ENCODE data around the gene PRR35.

PRR35 gene

DNA sequence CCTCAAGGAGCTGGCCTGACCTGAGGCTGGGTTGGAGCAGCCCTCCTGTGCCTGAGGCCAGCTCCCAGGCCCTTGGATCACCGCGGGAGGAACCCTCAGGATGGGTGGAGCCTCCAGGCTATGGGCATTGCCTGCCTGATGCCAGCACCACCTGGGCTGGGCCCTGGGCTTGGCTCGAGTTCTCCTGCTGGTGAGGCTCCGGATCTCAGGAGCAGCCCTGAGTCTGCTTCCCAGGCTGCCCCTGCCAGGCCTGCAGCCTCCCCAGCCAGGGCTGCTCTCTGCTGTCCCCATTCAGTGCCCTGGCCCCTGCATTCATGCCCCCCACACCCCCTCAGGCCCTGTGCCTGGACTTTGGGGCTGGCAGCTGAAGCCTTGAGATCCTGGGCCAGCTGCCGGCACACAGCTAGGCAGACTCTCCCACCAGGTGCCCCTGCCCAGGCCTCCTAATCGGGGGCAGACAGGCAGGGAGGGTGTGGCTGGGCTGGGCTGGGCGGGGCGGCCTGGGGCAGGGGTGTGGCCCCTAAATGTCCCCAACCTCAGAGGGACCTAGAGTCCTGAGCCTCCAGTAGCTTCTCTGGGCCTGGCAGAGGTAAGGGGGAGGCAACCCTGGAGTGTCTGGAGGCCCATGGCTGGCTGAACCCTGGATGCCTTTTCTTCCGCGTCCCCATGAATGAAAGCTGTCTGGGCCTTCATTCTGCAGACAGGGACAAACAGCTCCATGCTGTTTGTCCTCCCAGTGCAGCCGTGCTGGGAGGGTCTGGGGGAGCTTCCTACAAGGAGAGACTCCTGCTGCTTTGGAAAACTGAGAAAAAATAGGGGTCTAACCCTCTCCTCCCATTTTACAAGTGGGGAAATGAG, 8.4 kb downstream of the PRR35 start:
- peak overlapping the region; percentile 89 for H3K27ac ChIP-seq
- no peak for DNase-seq

DNA sequence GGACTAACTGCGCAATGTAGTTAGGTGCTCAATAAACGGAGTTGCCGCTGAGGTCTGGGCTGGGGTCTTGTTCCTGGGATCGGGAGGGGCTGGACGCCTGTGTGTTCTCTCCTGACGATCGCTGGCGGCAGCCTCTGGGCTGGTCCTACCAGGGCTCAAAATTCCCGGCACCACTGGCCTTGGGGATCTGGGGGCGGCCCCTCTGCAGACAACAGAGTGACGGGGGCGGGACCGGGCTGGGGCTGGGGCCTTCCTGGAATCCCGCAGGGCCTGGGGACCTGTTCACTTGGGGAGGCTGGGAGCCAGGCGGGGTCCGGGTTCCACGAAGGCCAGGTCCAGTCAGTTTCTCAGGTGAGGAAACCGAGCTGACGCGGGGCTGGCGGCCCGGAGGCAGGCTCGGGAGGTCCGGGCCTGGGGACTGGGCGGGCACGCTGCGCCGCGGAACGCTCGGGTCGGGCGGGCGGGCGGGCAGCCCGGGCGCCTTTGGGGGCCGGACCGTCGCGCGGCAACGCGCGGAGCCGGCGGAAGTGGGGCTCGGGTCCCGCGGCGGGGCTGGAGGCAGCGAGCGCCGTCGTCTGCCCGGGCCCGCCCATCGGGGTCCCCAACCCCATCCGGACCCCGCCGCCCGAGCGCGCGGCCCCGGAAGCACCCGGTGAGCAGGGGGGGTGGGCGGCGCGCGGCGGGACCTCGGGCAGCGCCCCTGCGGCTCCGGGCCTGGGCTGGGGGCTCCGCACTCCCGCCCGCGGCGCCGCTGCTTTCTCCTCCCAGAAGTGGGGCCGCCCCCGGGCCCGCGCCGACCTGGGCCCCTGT, 9.5 kb downstream of the PRR35 start, which contains the start of gene PIGQ:
Gene PIGQ, plus strand, starts transcription at position 524 of the 810 bp plus-strand sequence. CDS start 4,107 bp downstream, outside the sequence.
- peak; percentile 79 for DNase-seq
- Histone ChIP-seq H3K27ac (peak within 1 kb of the TSS; percentile 89), H3K9me3 (ENCODE audit: severe bottlenecking) (no peaks in the 10 kb centered on the region), H3K36me3 (peaks cover 15% of the 10 kb centered on the region), H3K27me3 (ENCODE audit: insufficient read depth, low read depth, severe bottlenecking) (no peaks in the 10 kb centered on the region), H3K4me3 (ENCODE audit: low read depth, low read length) (peak within 1 kb of the TSS; percentile 80)
- TF ChIP-seq, protein P1, sequence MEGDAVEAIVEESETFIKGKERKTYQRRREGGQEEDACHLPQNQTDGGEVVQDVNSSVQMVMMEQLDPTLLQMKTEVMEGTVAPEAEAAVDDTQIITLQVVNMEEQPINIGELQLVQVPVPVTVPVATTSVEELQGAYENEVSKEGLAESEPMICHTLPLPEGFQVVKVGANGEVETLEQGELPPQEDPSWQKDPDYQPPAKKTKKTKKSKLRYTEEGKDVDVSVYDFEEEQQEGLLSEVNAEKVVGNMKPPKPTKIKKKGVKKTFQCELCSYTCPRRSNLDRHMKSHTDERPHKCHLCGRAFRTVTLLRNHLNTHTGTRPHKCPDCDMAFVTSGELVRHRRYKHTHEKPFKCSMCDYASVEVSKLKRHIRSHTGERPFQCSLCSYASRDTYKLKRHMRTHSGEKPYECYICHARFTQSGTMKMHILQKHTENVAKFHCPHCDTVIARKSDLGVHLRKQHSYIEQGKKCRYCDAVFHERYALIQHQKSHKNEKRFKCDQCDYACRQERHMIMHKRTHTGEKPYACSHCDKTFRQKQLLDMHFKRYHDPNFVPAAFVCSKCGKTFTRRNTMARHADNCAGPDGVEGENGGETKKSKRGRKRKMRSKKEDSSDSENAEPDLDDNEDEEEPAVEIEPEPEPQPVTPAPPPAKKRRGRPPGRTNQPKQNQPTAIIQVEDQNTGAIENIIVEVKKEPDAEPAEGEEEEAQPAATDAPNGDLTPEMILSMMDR (IDR thresholded peaks at IDR 0.05; ENCODE audit: low read depth, low read length), result no peak

More for the DNA sequence above, 8.4 kb downstream of the PRR35 start:
- no peak overlapping the region for H3K4me3 ChIP-seq (ENCODE audit: low read depth, low read length)
- H3K9me3 ChIP-seq (ENCODE audit: severe bottlenecking), result no peaks in the 10 kb centered on the region
- TF ChIP-seq, protein P1 (IDR thresholded peaks at IDR 0.05; ENCODE audit: low read depth, low read length), result no peak
- H3K27me3 ChIP-seq (ENCODE audit: insufficient read depth, low read depth, severe bottlenecking), result no peaks in the 10 kb centered on the region
- peaks cover 7% of the 10 kb centered on the region for H3K36me3 ChIP-seq

DNA sequence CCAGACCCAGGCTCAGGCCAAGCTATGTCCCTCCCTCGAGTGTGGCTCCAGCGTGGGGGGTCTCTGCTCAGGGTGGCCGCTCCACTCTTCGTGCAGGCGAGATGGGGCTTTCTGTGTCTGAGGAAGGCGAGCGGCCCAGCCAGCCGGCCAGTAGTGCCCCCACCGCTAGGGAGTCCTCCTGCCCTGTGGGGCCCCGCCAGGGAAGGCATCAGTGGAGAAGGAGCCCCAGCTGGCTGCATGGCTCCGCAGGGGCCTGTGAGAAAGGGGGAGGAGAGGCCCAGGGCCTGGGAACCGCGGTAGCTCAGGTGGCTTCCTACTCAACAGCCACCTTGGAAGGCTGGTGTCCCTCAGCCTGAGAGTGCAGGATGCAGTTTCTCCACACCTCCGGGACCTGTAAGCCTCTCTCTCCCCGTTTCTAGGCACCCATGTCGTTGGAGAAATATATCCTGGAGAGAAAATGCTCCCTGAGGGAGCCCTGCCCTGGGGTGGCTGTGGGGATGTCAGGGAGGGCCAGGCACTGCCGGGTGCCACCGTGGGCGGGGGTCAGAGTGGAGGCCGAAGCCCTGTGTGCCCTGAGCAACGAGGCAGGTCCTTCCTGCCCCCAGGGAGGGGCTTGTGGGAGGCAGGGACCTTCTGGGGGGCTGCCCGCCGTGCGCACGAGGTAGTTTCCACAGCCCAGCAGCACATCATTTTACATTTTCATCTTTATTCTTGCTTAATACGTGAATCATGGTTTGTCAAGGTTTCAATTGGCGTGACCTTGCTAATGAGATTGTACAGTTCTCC, 12.9 kb downstream of the PRR35 start:
- Histone ChIP-seq H3K4me3 (ENCODE audit: low read depth, low read length) (no peak overlapping the region), H3K27me3 (ENCODE audit: insufficient read depth, low read depth, severe bottlenecking) (no peaks in the 10 kb centered on the region), H3K27ac (peak overlapping the region; percentile 52), H3K36me3 (peaks cover 24% of the 10 kb centered on the region), H3K9me3 (ENCODE audit: severe bottlenecking) (no peaks in the 10 kb centered on the region)
- TF ChIP-seq, protein P1 (IDR thresholded peaks at IDR 0.05; ENCODE audit: low read depth, low read length), result no peak
- peak; percentile 63 for DNase-seq

DNA sequence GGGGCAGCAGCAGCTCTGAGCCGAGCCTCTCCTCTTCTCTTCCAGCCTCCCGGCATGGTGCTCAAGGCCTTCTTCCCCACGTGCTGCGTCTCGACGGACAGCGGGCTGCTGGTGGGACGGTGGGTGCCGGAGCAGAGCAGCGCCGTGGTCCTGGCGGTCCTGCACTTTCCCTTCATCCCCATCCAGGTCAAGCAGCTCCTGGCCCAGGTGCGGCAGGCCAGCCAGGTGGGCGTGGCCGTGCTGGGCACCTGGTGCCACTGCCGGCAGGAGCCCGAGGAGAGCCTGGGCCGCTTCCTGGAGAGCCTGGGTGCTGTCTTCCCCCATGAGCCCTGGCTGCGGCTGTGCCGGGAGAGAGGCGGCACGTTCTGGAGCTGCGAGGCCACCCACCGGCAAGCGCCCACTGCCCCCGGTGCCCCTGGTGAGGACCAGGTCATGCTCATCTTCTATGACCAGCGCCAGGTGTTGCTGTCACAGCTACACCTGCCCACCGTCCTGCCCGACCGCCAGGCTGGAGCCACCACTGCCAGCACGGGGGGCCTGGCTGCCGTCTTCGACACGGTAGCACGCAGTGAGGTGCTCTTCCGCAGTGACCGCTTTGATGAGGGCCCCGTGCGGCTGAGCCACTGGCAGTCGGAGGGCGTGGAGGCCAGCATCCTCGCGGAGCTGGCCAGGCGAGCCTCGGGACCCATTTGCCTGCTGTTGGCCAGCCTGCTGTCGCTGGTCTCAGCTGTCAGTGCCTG, 14.0 kb downstream of the PRR35 start:
- Histone ChIP-seq H3K9me3 (ENCODE audit: severe bottlenecking) (no peaks in the 10 kb centered on the region), H3K27ac (no peak overlapping the region), H3K4me3 (ENCODE audit: low read depth, low read length) (no peak overlapping the region), H3K36me3 (peaks cover 24% of the 10 kb centered on the region), H3K27me3 (ENCODE audit: insufficient read depth, low read depth, severe bottlenecking) (no peaks in the 10 kb centered on the region)
- DNase-seq, result no peak
- TF ChIP-seq, protein P1 (IDR thresholded peaks at IDR 0.05; ENCODE audit: low read depth, low read length), result no peak
